ENCODE data around the gene SEC62.

DNA sequence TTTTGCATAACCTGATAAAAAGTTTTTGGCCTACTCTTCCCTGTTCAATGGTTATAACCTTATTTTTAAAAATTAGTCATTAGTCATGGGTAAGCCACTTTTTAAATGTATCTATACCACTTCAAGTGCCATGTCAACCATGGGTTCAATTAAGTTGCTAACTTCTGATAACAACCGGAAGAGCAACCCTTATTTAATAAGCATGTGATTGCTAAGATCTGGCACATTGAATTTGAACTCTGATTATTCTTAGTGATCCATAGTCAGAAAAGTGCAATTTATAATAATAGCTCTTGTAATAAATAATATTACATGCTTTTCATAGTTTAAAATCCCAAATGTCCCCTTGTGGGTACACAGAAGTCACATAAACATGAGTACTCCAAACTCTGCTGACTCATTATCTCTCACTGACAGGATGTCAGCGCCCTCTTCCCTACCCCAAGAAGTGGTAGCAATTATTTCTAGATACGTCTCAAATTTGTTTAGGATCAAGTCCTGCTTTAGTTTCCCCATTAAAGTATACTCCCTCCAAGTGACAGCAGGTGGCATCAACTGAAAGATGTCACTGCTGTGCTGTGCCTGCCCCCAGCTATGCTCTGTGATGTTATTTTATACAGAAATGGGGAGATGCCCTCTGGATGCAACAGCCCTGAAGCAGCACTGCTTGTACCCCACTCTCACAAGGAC, 36.6 kb upstream of the SEC62 start:
- no peak for TF ChIP-seq POLR2AphosphoS5 (IDR thresholded peaks at IDR 0.05)
- TF ChIP-seq POLR2A (IDR thresholded peaks at IDR 0.05), result no peak
- TF ChIP-seq, protein P1, sequence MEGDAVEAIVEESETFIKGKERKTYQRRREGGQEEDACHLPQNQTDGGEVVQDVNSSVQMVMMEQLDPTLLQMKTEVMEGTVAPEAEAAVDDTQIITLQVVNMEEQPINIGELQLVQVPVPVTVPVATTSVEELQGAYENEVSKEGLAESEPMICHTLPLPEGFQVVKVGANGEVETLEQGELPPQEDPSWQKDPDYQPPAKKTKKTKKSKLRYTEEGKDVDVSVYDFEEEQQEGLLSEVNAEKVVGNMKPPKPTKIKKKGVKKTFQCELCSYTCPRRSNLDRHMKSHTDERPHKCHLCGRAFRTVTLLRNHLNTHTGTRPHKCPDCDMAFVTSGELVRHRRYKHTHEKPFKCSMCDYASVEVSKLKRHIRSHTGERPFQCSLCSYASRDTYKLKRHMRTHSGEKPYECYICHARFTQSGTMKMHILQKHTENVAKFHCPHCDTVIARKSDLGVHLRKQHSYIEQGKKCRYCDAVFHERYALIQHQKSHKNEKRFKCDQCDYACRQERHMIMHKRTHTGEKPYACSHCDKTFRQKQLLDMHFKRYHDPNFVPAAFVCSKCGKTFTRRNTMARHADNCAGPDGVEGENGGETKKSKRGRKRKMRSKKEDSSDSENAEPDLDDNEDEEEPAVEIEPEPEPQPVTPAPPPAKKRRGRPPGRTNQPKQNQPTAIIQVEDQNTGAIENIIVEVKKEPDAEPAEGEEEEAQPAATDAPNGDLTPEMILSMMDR (IDR thresholded peaks at IDR 0.05), result no peak
- no peak for TF ChIP-seq EP300 (IDR thresholded peaks at IDR 0.05)
